Body of pancreas (tissue), 4 donors: ENCODE results near the gene CCNT2. TPM values are rescaled to one million over a fixed set of nuclear protein-coding genes. Genes with fewer than 3 reads are reported as not detected.

ENCODE experiments used
- ATAC-seq: fragments of 150-250 bp; one replicate; pipeline ENCODE4 v1.9.1; 2016
- DNase-seq, 4 donors: peaks; one replicate each; pipeline ENCODE4 v3.0.0-alpha.2; 2019
- H3K27ac ChIP-seq, 4 donors: fragments of 200-600 bp; sonication (generic); 1 replicate in 3 of 4; 2 replicates in 1 of 4; pipeline versions ENCODE4 v1.5.1 to v1.6.1; 2016 to 2019; ENCODE audit warnings: mild to moderate bottlenecking in 1 of 4, mixed read lengths in 1 of 4, moderate library complexity in 1 of 4
- H3K27me3 ChIP-seq, 2 donors: fragments of 200-600 bp; sonication (generic); one replicate each; pipeline ENCODE4 v1.6.0; 2016; ENCODE audit warnings: mild to moderate bottlenecking in 1 of 2
- H3K36me3 ChIP-seq, 2 donors: fragments of 200-600 bp; sonication (generic); replicated peaks in 1 of 2; 2 replicates each; pipeline ENCODE4 v1.5.1; 2016; ENCODE audit warnings: low read depth in 2 of 2; ENCODE audit not compliant: insufficient read depth in 1 of 2
- H3K4me1 ChIP-seq: fragments of 200-600 bp; sonication (generic); one replicate; pipeline ENCODE4 v1.6.0; 2016
- H3K4me3 ChIP-seq, 2 donors: fragments of 200-600 bp; sonication (generic); 1 replicate in 1 of 2; 2 replicates in 1 of 2; pipeline ENCODE4 v1.5.1; 2016 to 2019
- H3K9me3 ChIP-seq, 3 donors: fragments of 200-600 bp; sonication (generic); 1 replicate in 2 of 3; 2 replicates in 1 of 3; pipeline ENCODE4 v1.5.1; 2016
- CTCF ChIP-seq, 7 experiments: fragments of 450-650 bp in 4 of 7; fragments of 200-600 bp in 3 of 7; sonication (generic) in 3 of 7; IDR thresholded peaks; one replicate each; pipeline ENCODE4 v1.5.1; 2016 to 2019; ENCODE audit warnings: antibody characterized with exemption in 7 of 7
- POLR2A ChIP-seq, 3 donors: fragments of 450-650 bp; IDR thresholded peaks; one replicate each; pipeline ENCODE4 v1.6.1; 2016; ENCODE audit warnings: antibody characterized with exemption in 3 of 3, mild to moderate bottlenecking in 2 of 3
- WGBS, 2 donors: methylation state at CpG; one replicate each; pipeline ENCODE4 v1.1.5; 2017; 5-methylcytosine and 5-hydroxymethylcytosine counted together
- intact Hi-C: fragments of 100-400 bp; cut with DNase I; formaldehyde crosslinking; loops from one replicate; pipeline ENCODE4 v1.15.1; 2023
- total RNA-seq, 2 donors: library from RNA; depleted of rRNA; stranded (reverse); fragments of >200 nt; gene quantifications; one replicate each; pipeline ENCODE4 v1.1.0, GENCODE V29; 2016

CCNT2 gene
- total RNA-seq, 2 donors from 2014 or later = 19.1 to 32.7 TPM

GRCh38 chr2:134985061-134985460 is 66.4 kb downstream of the CCNT2 start:
- Histone ChIP-seq H3K27me3 (no peaks in the 10 kb centered on the region), H3K36me3 (no peaks in the 10 kb centered on the region), H3K9me3 (no peaks in the 10 kb centered on the region), H3K4me3 (no peak overlapping the region), H3K27ac (no peak overlapping the region), H3K4me1 (no peaks in the 10 kb centered on the region)
- ATAC-seq = no peak
- WGBS, 2 donors = 80% methylated on average over 3 of the region's 3 CpGs
- TF ChIP-seq CTCF (IDR thresholded peaks at IDR 0.05) (no peak), POLR2A (IDR thresholded peaks at IDR 0.05) (no peak)
- DNase-seq = no peak
- intact Hi-C loops = loop anchor here (10.0 kb wide), 1 partner anchor 810 kb away; no protein-coding TSS in a partner anchor

- DNase-seq = no peak
- Histone ChIP-seq H3K4me1 (no peaks in the 10 kb centered on the region), H3K27ac (no peak overlapping the region), H3K4me3 (no peak overlapping the region), H3K36me3 (no peaks in the 10 kb centered on the region), H3K27me3 (no peaks in the 10 kb centered on the region), H3K9me3 (no peaks in the 10 kb centered on the region)
- peak; percentile 47 for ATAC-seq
- 16 to 23% methylated on average over 3 of the region's 3 CpGs for WGBS, 2 donors
- TF ChIP-seq CTCF (IDR thresholded peaks at IDR 0.05) (peak in 6 of 7 experiments; percentile 33 to 61 (median 55)), POLR2A (IDR thresholded peaks at IDR 0.05) (no peak)
- intact Hi-C loops = loop anchor here (10.0 kb wide), 1 partner anchor 806 kb away; no protein-coding TSS in a partner anchor
Observed at GRCh38 chr2:134988994-134989605, 70.5 kb downstream of the CCNT2 start.

- DNase-seq (no peak), ATAC-seq (no peak)
- intact Hi-C loops = no loop called here
- Histone ChIP-seq H3K27ac (no peak overlapping the region), H3K4me3 (no peak overlapping the region), H3K9me3 (no peaks in the 10 kb centered on the region), H3K27me3 (peaks cover 0 to 1% of the 10 kb centered on the region in 2 donors), H3K36me3 (no peaks in the 10 kb centered on the region), H3K4me1 (peaks cover 7% of the 10 kb centered on the region)
- TF ChIP-seq POLR2A (IDR thresholded peaks at IDR 0.05) (no peak), CTCF (IDR thresholded peaks at IDR 0.05) (no peak)
- WGBS, 2 donors = 85 to 87% methylated on average over 2 of the region's 2 CpGs
Observed at GRCh38 chr2:134999521-134999920, 80.9 kb downstream of the CCNT2 start.

- 89 to 92% methylated on average over 4 of the region's 4 CpGs for WGBS, 2 donors
- Histone ChIP-seq H3K9me3 (no peaks in the 10 kb centered on the region), H3K4me1 (peaks cover 7% of the 10 kb centered on the region), H3K27ac (no peak overlapping the region), H3K4me3 (no peak overlapping the region), H3K27me3 (peaks cover 0 to 5% of the 10 kb centered on the region in 2 donors), H3K36me3 (no peaks in the 10 kb centered on the region)
- ATAC-seq (no peak), DNase-seq (no peak)
- intact Hi-C loops = no loop called here
- no peak for TF ChIP-seq CTCF (IDR thresholded peaks at IDR 0.05)
- TF ChIP-seq POLR2A (IDR thresholded peaks at IDR 0.05) = no peak
Observed at GRCh38 chr2:135002836-135003235, 84.2 kb downstream of the CCNT2 start.
